HEK293T (cell line): ENCODE data around the gene FOSB.

Experiments used
- ARNT ChIP-seq: fragments of 450-650 bp; IDR thresholded peaks from 2 replicates; pipeline ENCODE4 v1.6.1; 2017; ENCODE audit warnings: mild to moderate bottlenecking
- BHLHE40 ChIP-seq: fragments of 450-650 bp; IDR thresholded peaks from 2 replicates; pipeline ENCODE4 v1.6.1; 2016; ENCODE audit warnings: mild to moderate bottlenecking, moderate library complexity, borderline replicate concordance
- CTBP1 ChIP-seq: fragments of 450-650 bp; IDR thresholded peaks from 2 replicates; pipeline ENCODE4 v1.6.1; 2016; ENCODE audit warnings: borderline replicate concordance
- ELF4 ChIP-seq: fragments of 450-650 bp; IDR thresholded peaks from 2 replicates; pipeline ENCODE4 v1.6.1; 2017; ENCODE audit warnings: antibody characterized with exemption
- FOXK2 ChIP-seq: fragments of 450-650 bp; IDR thresholded peaks from 2 replicates; pipeline ENCODE4 v1.6.1; 2016; ENCODE audit warnings: mild to moderate bottlenecking
- FOXM1 ChIP-seq: fragments of 450-650 bp; IDR thresholded peaks from 2 replicates; pipeline ENCODE4 v1.6.1; 2017; ENCODE audit warnings: mild to moderate bottlenecking, borderline replicate concordance
- HDGF ChIP-seq: fragments of 450-650 bp; IDR thresholded peaks from 2 replicates; pipeline ENCODE4 v1.6.1; 2017; ENCODE audit warnings: antibody characterized with exemption, borderline replicate concordance
- SUZ12 ChIP-seq: fragments of 450-650 bp; IDR thresholded peaks from 2 replicates; pipeline ENCODE4 v1.6.1; 2016; ENCODE audit warnings: mild to moderate bottlenecking
- TARDBP ChIP-seq: fragments of 450-650 bp; IDR thresholded peaks from 2 replicates; pipeline ENCODE4 v1.6.1; 2016
- ZNF384 ChIP-seq: fragments of 450-650 bp; IDR thresholded peaks from 2 replicates; pipeline ENCODE4 v1.6.1; 2016

DNA sequence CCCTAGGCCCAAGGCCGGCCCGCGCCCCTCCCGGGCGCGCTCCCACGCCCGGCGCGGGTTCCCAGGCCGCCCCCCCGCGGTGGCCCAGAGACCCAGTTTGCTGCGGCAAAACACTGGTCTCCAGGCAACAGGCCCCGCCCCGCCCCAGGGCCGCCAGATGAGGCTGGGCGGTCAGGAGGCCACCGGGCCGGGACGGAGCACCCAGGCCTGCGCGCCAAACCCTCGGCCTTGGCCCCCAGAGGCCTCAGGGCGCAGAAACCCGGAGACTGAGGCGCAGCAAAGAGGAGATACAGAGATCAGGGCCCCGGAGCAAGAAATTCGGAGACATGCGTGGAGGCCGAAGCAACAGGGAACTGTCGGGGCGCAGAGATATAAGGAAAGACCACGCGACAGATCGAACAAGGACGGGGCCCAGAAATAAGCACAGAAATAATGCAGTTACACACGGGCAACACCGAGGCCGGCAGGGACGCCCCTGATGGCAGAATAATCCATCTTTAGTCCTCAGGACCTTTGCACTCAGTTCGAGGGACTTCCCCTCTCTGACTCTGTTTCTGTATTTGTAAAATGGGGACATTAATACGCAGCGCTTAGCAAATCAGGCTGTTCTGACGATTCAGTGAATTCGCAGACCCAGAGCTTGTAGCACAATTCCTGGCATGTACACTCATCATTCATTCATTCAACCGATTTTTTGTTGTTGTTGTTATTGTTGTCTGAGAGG is 23.3 kb upstream of the FOSB start:
- no peak for TF ChIP-seq FOXM1
- TF ChIP-seq BHLHE40 = no peak
- TF ChIP-seq HDGF = no peak
- no peak for TF ChIP-seq FOXK2
- no peak for TF ChIP-seq TARDBP
- no peak for TF ChIP-seq ZNF384
- no peak for TF ChIP-seq ARNT
- no peak for TF ChIP-seq CTBP1
- TF ChIP-seq SUZ12 = no peak
- TF ChIP-seq ELF4 = no peak
